ENCODE data around the gene CSNK1G3. TPM values are rescaled to one million over a fixed set of nuclear protein-coding genes. Genes with fewer than 3 reads are reported as not detected.

The CSNK1G3 gene
- total and polyA plus RNA-seq, 10 donors: 9.0 to 81.9 (median 51.6) TPM

DNA sequence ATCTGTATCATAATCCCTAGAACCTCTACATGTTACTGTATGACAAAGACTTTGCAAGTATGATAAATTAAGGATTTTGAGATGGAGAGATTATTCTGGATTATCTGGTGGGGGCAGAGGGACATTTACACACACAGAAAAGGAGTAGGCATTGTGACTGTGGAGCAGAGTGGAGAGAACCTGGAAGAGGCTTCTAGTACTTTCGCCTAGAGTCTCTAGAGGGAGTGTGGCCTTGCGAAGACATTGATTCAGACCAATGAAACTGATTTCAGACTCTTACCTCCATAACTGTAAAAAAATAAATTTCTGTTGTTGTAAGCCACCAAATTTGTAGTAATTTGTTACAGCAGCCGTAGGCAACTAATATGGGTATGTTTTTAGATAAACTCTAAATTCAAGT, 45.9 kb downstream of the CSNK1G3 start:
- Histone ChIP-seq H3K36me3 (peaks cover 0 to 27% (median 5%) of the 10 kb centered on the region in 6 donors), H3K9me3 (no peaks in the 10 kb centered on the region), H3K27me3 (replicated peaks in 1 of 7) (no peaks in the 10 kb centered on the region), H3K27ac (no peak overlapping the region), H3K4me3 (no peak overlapping the region), H3K4me1 (no peaks in the 10 kb centered on the region)
- no peak for TF ChIP-seq POLR2A (IDR thresholded peaks at IDR 0.05)
- TF ChIP-seq POLR2AphosphoS5 (IDR thresholded peaks at IDR 0.05): no peak
- no peak for DNase-seq
- intact Hi-C loops (cut with DNase I; ENCODE audit: low total_unique reads): no loop called here
- 94 to 99% (median 98%) methylated on average over 3 of the region's 3 CpGs for WGBS, 5 donors

DNA sequence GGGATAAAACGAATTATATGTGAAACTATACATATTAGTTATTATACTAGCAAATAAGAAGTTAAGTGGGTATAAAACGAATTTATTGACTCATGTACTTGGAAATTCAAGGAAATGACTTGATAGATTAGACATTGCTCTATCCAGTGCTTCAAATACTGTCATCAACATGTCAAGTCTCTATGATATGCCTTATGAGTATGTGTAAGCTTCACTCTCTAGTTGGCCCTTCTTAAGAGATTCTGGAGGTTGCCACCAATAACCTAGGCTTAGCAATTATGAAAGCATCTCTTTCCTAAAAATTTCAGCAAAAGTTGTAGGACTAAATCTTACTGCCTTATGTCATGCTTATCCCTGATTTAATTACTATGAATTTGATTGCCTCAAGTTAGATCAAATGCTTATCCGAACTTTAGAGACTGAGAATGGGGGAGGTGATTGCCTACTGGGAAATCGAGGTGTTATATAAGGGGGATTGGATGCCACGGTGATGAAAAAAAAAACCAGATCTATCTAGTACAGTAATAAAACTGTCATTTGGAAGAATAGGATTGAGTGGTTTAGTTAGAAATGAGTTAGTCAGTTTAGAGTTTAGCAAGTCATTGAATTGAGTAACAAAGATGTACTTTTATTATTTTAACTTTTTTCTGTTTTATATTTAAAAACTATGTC, 46.9 kb downstream of the CSNK1G3 start:
- Histone ChIP-seq H3K36me3 (peaks cover 0 to 27% (median 5%) of the 10 kb centered on the region in 6 donors), H3K27ac (no peak overlapping the region), H3K9me3 (no peaks in the 10 kb centered on the region), H3K27me3 (replicated peaks in 1 of 7) (no peaks in the 10 kb centered on the region), H3K4me1 (no peaks in the 10 kb centered on the region), H3K4me3 (no peak overlapping the region)
- DNase-seq: no peak
- TF ChIP-seq POLR2A (IDR thresholded peaks at IDR 0.05) (no peak), POLR2AphosphoS5 (IDR thresholded peaks at IDR 0.05) (no peak)
- TF ChIP-seq, protein P1, sequence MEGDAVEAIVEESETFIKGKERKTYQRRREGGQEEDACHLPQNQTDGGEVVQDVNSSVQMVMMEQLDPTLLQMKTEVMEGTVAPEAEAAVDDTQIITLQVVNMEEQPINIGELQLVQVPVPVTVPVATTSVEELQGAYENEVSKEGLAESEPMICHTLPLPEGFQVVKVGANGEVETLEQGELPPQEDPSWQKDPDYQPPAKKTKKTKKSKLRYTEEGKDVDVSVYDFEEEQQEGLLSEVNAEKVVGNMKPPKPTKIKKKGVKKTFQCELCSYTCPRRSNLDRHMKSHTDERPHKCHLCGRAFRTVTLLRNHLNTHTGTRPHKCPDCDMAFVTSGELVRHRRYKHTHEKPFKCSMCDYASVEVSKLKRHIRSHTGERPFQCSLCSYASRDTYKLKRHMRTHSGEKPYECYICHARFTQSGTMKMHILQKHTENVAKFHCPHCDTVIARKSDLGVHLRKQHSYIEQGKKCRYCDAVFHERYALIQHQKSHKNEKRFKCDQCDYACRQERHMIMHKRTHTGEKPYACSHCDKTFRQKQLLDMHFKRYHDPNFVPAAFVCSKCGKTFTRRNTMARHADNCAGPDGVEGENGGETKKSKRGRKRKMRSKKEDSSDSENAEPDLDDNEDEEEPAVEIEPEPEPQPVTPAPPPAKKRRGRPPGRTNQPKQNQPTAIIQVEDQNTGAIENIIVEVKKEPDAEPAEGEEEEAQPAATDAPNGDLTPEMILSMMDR (IDR thresholded peaks at IDR 0.05 in 8 of 11, conservative IDR thresholded peaks at IDR 0.05 in 3 of 11): no peak
- 83 to 92% (median 89%) methylated on average over 5 of the region's 5 CpGs for WGBS, 5 donors
- intact Hi-C loops (cut with DNase I; ENCODE audit: low total_unique reads): no loop called here

- intact Hi-C loops (cut with DNase I; ENCODE audit: low total_unique reads): no loop called here
- Histone ChIP-seq H3K4me3 (no peak overlapping the region), H3K27ac (no peak overlapping the region), H3K36me3 (peaks cover 0 to 26% (median 5%) of the 10 kb centered on the region in 6 donors), H3K9me3 (no peaks in the 10 kb centered on the region), H3K27me3 (replicated peaks in 1 of 7) (no peaks in the 10 kb centered on the region), H3K4me1 (no peaks in the 10 kb centered on the region)
- DNase-seq: no peak
- 87 to 96% (median 94%) methylated on average over 1 of the region's 1 CpG for WGBS, 5 donors
- TF ChIP-seq, protein P1 (IDR thresholded peaks at IDR 0.05 in 8 of 11, conservative IDR thresholded peaks at IDR 0.05 in 3 of 11): no peak
- no peak for TF ChIP-seq POLR2A (IDR thresholded peaks at IDR 0.05)
- no peak for TF ChIP-seq POLR2AphosphoS5 (IDR thresholded peaks at IDR 0.05)
Observed at GRCh38 chr5:123559434-123559775, 47.4 kb downstream of the CSNK1G3 start.

DNA sequence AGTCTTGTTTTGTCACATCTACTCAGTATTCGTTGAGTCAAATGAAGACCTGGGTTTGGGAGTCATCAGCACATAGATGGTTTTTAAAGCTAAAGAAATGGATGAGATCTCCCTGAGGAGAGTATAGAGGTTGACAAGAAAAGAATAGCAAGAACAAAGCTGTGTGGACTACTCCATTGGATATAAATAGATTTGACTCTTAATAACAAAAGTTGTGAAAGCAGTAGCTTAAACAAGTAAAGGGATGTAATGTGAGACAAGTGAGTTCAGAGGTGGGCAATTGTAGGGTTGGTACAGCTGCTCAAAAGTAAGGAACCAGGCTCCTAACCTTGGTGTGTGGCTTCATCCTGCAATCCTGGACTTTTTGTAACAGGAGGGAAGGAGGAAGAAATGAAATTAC, 49.3 kb downstream of the CSNK1G3 start:
- Histone ChIP-seq H3K27me3 (replicated peaks in 1 of 7) (no peaks in the 10 kb centered on the region), H3K27ac (no peak overlapping the region), H3K4me1 (no peaks in the 10 kb centered on the region), H3K4me3 (no peak overlapping the region), H3K9me3 (no peaks in the 10 kb centered on the region), H3K36me3 (peaks cover 0 to 23% (median 5%) of the 10 kb centered on the region in 6 donors)
- WGBS, 5 donors: 96 to 100% (median 97%) methylated on average over 1 of the region's 1 CpG
- TF ChIP-seq POLR2AphosphoS5 (IDR thresholded peaks at IDR 0.05): no peak
- TF ChIP-seq, protein P1 (IDR thresholded peaks at IDR 0.05 in 8 of 11, conservative IDR thresholded peaks at IDR 0.05 in 3 of 11): no peak
- TF ChIP-seq POLR2A (IDR thresholded peaks at IDR 0.05): no peak
- intact Hi-C loops (cut with DNase I; ENCODE audit: low total_unique reads): no loop called here
- no peak for DNase-seq

Measured in spleen (tissue), 11 donors.